GM20000 (cell line): Measurements from ENCODE around the gene STIM1.
"Not testable (repeated sequence)": the region's sequence is repeated elsewhere in the genome, so short reads cannot be mapped to it uniquely, and the experiment has no call there.

Source experiments
- DNase-seq: peaks from one replicate; pipeline ENCODE4 v3.0.0; 2012; ENCODE audit warnings: low spot score
- TF ChIP-seq, protein P1 (sequence below): IDR thresholded peaks from 2 replicates; pipeline ENCODE4 v1.5.1; 2012; ENCODE audit warnings: mild to moderate bottlenecking, control low read depth; ENCODE audit errors: extremely low read depth, missing control alignments

The STIM1 gene

DNA sequence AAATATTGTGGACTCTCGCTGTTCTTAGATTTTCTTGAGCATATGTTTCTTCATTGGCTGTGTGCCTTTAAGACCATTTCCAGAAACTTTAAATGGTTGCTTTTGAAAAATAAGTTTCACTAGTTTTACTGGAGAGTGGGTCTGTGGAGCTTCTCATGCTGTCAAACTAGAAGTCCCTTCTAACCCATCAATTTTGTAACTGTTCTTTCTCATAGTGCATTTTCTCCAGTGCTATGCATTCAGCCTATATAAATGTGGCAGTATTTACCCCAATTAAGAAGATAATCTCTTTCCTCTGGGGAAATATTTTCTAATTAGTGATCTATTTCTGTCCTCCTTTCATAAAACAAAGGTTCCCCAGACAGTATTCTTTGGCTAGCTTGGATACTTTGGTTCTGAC lies 141.2 kb downstream of the STIM1 start:
- TF ChIP-seq, protein P1, sequence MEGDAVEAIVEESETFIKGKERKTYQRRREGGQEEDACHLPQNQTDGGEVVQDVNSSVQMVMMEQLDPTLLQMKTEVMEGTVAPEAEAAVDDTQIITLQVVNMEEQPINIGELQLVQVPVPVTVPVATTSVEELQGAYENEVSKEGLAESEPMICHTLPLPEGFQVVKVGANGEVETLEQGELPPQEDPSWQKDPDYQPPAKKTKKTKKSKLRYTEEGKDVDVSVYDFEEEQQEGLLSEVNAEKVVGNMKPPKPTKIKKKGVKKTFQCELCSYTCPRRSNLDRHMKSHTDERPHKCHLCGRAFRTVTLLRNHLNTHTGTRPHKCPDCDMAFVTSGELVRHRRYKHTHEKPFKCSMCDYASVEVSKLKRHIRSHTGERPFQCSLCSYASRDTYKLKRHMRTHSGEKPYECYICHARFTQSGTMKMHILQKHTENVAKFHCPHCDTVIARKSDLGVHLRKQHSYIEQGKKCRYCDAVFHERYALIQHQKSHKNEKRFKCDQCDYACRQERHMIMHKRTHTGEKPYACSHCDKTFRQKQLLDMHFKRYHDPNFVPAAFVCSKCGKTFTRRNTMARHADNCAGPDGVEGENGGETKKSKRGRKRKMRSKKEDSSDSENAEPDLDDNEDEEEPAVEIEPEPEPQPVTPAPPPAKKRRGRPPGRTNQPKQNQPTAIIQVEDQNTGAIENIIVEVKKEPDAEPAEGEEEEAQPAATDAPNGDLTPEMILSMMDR, result no peak
- no peak for DNase-seq

DNA sequence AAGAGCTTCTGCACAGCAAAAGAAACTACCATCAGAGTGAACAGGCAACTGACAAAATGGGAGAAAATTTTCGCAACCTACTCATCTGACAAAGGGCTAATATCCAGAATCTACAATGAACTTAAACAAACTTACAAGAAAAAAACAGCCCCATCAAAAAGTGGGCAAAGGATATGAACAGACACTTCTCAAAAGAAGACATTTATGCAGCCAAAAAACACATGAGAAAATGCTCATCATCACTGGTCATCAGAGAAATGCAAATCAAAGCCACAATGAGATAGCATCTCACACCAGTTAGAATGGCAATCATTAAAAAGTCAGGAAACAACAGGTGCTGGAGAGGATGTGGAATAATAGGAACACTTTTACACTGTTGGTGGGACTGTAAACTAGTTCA lies 149.3 kb downstream of the STIM1 start:
- DNase-seq, result not testable (repeated sequence)

DNA sequence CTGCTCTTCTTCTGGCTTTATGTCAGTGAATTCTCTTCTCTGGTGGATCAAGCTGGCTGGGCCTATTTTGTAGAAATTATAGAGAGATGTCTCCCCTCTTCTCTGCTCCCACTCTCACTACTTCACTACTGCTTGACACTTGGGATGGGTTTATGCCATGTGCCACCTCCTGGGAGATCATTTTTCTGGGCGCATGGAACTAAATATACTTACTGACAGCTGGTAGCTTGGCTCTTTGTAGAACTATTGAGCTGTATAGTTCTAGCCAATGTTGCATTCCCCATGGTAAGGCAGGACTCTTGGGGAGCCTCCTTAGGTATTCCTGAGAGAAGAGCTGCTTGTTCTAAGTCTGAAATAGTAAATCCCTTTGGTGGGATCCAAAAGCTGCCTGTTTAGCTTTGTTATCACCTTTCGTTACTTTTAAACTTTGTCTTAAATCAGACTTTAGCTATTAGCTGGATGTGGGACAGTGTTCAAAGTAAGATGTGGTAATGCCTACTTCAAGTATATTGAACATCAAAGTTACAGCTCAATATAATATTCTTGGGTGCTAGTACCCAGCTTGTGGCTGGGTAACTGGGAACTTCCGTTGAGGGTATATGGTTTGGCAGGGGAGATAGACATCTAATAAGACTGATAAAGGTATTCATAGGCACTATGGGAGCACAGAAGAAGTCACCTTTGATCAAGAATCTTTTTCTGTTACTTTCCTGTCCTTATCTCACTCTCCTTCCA lies 151.6 kb downstream of the STIM1 start:
- DNase-seq, result no peak
- TF ChIP-seq, protein P1, result no peak

DNA sequence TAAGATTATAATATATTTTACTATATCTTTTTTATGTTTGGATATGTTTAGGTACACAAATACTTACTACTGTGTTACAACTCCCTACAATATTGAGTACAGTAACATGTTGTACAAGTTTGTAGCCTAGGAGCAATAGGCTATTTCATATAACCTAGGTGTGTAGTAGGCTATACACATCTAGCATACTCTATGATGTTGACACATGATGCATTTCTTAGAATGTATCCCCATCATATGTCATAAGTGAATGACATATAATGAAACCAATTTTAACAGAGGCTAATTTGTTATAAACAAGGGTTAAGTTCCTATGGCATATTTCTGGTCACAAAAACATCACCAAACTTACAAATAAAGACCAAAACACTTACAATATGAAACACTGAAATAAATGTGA lies 152.7 kb downstream of the STIM1 start:
- DNase-seq, result no peak
- TF ChIP-seq, protein P1, result no peak

DNA sequence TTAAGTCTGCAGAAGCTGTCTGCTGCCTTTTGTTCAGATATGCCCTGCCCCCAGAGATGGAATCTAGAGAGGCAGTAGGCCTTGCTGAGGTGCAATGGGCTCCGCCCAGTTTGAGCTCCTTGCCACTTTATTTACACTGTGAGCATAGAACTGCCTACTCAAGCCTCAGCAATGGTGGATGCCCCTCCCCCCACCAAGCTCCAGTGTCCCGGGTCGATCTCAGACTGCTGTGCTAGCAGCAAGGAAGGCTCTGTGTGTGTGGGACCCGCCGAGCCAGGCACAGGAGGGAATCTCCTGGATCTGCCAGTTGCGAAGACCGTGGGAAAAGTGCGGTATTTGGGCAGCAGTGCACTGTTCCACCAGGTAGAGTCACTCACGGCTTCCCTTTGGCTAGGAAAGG lies 161.1 kb downstream of the STIM1 start:
- DNase-seq, result not testable (repeated sequence)

DNA sequence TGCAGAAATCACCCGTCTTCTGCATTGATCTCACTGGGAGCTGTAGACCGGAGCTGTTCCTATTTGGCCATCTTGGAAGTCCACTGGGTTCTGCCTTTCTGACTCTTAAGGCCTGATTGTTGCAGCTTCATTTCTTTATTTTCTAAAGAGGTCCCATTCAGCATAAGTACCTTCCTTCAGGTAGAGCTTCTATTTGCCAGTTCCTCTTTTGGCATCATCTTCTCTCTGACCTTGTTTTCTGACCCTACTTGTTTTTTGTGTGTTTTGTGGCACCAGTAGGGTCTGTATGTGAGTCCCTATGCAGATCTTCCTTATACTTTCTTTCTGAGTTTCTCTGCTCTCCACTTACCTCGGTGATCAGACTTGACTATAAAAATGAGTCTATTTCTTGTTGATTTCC lies 161.7 kb downstream of the STIM1 start:
- no peak for DNase-seq
- TF ChIP-seq, protein P1, result no peak

DNA sequence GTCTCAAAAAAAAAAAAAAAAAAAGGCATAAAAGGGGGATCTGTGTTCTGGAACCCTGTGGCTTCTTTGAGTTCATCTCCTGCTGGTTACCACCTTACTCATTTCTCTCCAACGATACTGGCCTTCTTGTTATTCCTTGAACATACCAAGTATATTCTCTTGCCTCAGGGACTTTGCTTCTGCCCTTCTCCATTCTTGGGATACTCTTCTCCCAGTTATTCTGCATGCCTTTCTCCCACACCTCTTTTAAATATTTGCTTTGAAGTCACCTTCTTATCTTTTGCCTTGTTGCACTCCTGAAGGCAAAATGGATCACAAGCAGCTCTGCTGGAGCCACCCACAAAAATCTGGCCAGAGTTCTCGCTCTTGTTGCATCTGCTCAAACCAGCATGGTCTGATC lies 163.2 kb downstream of the STIM1 start:
- no peak for DNase-seq
- TF ChIP-seq, protein P1, result no peak

DNA sequence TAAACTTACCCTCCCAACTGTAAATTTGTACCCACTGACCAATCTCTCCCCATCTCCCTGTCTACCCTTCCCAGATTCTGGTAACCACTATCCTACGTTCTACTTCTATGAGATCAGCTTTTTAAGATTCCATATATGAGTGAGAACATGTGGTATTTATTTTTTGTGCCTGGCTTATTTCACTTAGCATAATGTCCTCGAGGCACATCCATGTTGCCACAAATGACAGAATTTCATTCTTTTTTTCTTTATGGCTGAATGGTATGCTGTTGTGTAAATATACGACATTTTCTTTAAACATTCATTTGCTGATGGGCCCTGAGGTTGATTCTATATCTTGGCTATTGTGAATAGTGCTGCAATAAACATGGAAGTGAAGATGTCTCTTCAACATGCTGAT lies 164.4 kb downstream of the STIM1 start:
- no peak for DNase-seq
- TF ChIP-seq, protein P1, result no peak
